NCI-H2227 (cell line): ENCODE results near the gene CRYBG3.
"Not testable (repeated sequence)": the region's sequence is repeated elsewhere in the genome, so short reads cannot be mapped to it uniquely, and the experiment has no call there.

Source experiments
- DNase-seq: peaks from one replicate; lab custom pipeline; 2025; ENCODE audit not compliant: unreplicated experiment; lab: John Stamatoyannopoulos, UW

CRYBG3 gene

GRCh38 chr3:97821774-97822358 is at the start of gene CRYBG3:
Gene CRYBG3, plus strand, starts transcription at chr3:97822011. Its CDS starts 196 bp downstream, at chr3:97822207.
- DNase-seq, result peak; percentile 79

GRCh38 chr3:97772926-97773325 is 48.9 kb upstream of the CRYBG3 start:
- no peak for DNase-seq

DNA sequence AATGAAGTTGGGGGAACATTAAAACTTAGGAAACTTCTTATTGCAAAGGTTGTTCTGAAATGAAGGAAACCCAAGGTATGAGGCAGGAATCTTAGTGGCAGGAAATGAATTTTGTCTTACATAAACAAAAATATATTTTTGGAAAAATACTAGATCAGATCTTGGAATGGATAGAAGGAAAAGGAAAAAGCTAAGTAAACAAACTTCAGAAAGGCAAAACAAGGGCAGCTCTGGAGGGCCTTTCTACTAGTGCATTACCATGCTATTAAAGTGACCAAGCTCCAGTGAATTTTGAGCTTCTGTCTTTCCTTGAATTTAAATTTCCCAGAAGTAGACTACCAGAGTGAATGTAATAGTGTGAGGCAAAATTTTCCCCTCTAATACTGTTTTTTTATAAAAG is 43.7 kb upstream of the CRYBG3 start:
- DNase-seq, result no peak

DNA sequence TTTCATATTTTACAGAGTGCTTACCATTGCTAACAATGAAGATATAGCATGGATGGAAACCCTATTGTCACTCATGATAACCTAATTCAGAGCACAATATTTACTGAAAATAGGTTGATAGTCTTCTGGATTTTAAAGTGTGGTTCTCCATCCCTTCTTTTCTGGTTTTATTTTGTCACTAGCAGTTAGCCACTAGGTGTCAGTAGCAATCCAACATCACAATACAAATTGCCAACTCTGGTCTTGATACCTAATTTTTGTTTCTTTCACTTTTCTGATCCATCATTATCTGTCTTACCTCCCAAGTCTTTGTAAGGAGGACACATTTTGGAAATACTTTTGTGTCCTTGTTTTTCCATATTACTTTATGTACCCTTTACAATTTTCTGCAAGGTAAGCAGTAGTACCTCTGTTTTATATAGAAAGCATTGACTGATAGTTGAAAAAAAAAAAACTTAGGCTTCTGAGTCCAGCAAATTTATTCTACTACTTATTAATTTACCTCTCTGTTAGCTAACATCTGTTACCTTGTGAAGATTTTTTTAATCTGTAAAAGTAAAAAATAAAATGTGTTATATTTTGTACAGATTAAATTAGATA is 28.3 kb upstream of the CRYBG3 start:
- DNase-seq, result peak; percentile 35

DNA sequence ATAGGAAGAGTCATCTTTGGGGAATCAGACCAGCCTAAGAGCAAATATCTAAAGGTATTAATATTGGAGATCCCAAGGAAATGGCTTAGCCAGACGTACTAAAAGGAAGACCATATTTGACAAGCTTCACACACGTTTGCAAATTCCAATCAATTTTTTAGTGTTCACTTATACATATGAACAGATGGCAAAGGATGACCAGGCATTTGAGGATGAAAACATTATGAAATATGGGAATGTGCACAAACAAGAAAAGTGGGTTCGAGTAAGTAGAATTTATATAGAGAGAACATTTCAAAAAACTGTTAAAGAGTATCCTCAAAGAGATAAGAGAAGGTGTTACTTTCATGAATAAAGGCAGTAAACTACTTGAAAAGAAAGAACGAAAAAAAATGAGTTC is 25.9 kb upstream of the CRYBG3 start:
- no peak for DNase-seq

- DNase-seq, result no peak
These were observed 17.3 kb upstream of the CRYBG3 start for GRCh38 chr3:97804471-97804870.

- DNase-seq, result no peak
These were observed 10.9 kb upstream of the CRYBG3 start for GRCh38 chr3:97810779-97811390.

DNA sequence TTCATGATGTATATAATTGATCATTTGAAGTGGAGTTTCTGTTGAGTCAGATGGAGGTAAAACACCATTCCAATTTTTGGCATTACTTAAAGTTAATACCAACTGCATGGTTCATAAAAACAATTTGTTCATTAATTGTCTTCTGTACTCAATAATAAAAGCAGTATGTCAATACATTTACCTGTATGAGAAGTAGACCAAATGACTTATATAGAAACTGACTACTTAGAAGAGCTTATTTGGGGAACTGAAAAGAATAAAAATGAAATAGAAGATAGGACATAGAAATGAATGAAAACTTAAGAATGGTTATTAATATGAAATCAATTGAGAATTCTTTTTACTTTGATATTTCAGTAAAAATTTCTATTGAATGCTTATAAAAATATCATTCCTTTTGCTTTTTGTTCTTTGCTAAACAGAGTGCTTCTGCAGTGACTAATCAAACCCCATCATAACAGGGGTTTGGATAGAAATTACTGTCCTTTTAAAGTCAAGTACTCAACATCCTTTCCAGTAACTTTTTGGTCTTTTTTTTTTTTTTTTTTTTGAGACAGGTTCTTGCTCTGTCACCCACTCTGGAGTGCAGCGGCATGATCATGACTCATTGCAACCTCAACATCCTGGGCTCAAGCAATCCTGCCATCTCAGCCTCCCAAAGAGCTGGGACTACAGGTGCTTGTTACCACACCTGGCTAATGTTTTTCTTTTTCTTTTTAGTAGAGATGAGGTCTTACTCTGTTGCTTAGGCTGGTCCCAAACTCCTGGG is 6.5 kb upstream of the CRYBG3 start:
- DNase-seq, result no peak

DNA sequence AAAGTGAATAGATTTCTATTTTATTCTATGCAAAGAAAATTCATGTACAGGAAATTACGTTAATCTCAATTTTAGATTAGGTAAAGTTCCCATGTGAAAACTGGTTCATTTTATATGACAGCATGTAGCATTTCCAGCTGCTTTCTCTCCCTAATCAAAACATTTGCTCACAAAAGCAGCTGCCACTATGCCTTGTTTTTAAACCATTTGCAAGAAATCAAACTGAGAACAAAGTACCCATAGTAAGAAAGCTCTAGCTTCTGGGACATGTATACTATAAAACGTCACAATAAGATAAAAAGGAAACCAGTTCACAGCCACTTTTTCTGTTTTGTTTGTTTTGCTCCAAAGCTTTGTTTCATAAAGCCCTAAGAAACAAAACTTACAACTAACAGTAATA is 5.0 kb upstream of the CRYBG3 start:
- DNase-seq, result no peak

- peak; percentile 32 for DNase-seq
These were observed 3.8 kb upstream of the CRYBG3 start for GRCh38 chr3:97817965-97818364.

GRCh38 chr3:97820780-97821179 is 1.0 kb upstream of the CRYBG3 start:
- DNase-seq, result no peak

- DNase-seq, result no peak
These were observed 481 bp upstream of the CRYBG3 start for GRCh38 chr3:97821287-97821773.

- DNase-seq, result peak; percentile 4
These were observed 556 bp downstream of the CRYBG3 start for GRCh38 chr3:97822359-97822775.

DNA sequence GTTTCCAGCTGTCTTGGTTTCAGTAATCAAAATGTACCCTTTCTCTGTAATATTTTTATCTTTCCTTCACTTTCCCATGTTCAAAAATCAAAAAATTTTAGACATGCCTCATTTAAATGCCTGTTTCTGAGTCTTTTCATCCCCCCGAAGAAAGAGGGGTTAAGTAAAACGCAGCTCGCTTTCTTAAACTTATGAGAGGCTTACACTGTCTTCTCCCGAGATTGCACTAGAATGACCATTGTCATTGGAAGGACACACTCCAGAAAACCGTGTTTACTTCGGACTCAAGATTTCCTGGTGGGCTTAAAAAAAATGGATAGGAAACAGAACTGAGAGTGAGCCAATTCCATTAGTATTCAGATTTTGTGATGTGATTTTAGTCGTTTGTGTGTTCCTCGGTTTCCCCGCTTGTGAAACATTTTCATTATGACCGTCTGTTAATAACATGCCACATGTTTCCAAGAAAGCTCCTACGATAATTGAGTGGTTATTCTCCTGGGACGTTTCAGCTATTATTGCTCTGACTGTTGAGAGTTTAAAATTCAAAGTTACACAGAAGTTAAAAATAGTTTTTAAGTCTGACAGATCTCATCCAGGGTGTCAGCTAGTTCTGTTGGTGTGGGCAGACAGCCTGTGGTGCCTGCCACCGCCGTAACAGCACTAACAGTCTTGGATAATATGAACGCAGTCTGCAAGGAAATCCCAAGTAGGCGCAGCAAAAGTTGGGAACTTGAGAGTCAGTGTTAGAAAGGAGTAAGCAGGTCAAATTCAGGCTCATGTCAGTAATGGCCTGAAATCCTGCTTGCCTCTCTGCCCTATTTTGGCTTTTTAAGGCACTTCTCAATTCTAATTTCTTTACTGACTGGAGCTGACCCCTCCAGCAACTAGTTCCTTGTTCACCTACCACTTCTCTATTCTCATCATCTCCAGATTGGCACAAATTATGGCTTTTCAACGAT is 1.5 kb downstream of the CRYBG3 start:
- DNase-seq, result no peak

GRCh38 chr3:97825101-97825500 is 3.3 kb downstream of the CRYBG3 start:
- DNase-seq, result no peak

DNA sequence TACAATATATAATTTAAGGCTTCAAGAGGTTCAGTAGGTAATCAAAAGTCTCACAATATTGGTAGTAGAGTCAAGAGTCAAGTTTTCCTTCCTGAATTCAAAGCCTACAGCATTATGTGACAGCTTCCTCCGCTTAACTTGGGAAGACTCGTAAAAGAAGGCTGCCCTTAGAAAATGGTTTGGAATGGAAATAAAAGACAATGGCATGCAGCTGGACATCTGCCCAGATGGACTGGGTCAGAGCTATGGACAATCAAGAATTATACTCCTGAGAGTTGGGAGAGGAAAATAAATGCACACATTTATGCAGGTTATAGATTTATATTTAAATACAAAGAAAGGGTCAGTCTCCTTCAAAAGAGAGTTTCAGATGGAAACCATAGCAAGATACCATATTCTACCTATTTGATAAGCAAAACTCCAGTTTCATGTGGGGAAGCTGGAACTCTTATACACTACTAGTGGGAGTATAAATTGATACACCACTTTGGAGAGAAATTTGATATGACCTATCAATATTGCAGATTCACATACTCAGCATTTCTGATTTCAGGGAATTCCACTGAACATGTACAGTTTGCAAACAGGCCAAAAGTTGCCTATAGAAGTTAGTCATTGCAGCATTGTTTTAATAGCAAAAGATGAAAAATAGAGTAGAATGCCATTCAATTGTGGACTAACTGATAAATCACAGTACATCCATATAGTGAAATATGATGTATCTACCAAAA is 6.1 kb downstream of the CRYBG3 start:
- DNase-seq, result no peak

- DNase-seq, result no peak
These were observed 7.4 kb downstream of the CRYBG3 start for GRCh38 chr3:97829198-97829597.

GRCh38 chr3:97830638-97831037 is 8.8 kb downstream of the CRYBG3 start:
- DNase-seq, result no peak

DNA sequence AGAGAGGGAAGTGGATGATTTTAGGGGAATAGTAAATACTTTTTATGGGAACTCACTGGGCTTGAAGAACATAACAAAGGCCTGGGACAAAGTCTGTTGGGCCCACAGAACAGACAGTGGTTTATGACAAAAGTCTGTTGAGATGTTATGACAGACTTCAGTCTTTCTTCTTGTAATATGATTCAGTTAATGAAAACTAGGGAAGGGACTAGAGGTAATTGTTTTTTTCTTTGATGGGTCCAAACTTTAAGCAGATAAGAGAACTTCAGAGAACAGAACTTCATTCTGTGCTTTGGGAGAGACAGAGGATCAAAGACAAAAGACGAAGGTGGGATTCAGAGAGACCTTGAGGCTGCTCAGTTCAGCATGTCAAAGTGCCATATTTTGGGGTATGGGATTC is 9.3 kb downstream of the CRYBG3 start:
- no peak for DNase-seq

DNA sequence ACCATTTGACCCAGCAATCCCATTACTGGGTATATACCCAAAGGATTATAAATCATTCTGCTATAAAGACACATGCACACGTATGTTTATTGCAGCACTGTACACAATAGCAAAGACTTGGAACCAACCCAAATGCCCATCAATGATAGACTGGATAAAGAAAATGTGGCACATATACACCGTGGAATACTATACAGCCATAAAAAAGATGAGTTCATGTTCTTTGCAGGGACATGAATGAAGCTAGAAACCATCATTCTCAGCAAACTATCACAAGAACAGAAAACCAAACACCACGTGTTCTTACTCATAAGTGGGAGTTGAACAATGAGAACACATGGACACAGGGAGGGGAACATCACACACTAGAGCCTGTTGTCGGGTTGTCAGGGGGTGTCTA is 11.4 kb downstream of the CRYBG3 start:
- DNase-seq, result not testable (repeated sequence)
